ENCODE measurements around the gene GEMIN8.

Gene GEMIN8

DNA sequence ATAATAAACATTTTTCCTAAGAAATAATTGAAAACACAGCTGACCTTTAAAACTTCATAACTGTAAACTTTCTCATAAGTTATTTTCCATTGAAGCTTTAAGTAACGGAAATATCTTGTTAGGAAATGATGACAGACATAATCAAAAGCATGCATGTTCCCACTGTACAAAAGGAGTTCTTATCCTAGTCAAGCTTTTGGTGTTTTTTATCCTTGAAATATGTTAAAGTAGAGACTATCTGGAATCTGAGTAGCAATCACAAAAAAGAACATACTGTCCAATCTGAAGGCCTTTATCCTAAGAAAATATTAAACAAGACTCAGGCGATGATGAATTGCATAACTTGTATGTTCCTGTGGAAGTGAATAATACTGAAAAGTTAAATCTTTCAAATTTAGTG lies 14.4 kb downstream of the GEMIN8 start:
- DNase-seq = no peak

DNA sequence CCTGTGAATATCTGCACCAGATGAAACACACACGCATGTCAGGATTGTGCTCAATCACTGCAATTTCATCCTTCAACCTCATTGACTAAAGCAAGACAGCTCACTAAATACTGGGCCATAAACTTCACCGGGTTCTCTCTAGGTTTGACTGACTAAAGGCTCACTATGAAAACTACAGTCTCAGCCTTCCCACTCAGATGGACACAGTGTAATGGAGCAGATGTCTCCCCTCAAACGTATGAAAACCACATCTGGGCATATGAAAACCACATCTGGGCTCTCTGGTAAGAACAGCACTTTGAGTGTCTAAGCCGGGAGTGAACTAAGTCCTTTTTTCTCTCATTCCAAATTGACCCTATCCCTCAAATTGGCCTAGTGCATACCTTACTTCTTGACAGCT lies 15.2 kb downstream of the GEMIN8 start:
- no peak for DNase-seq

DNA sequence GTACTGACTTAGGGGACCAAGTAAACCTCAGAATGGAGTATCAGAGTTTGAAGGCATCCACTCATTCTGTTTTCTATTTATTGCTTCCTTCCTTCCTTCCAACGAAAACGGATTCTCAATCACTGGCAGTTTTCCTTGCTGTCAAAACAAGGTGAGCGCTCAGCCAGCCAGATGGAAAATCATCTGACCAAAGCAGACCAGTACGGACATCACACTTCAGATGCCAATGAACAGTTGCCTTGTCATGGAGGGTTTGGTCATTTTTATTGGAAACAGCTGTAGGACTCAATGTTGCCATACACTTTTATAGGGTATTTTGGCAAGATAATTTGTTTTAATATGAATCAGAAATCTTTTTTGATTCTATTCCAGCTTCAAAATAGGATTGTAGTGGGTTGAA lies 16.6 kb downstream of the GEMIN8 start:
- DNase-seq = no peak

DNA sequence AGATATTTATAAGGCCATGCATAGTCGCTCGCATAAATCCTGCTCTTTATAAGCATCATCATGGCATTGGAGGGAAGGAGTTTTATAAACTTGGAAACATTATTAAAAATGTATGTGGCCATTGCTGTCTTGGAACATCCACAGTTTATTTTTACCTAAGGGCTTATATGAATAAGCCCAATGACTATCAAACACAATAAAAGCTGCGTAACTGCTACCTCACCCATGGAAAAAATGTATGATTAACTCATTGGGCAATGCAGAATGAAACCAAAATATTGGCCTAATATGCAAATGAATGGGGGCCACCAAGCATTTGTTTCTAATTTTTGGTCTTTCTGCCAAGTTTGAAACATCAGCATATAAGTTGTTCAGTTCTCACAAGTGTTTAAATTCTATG lies 19.1 kb downstream of the GEMIN8 start:
- DNase-seq = no peak

DNA sequence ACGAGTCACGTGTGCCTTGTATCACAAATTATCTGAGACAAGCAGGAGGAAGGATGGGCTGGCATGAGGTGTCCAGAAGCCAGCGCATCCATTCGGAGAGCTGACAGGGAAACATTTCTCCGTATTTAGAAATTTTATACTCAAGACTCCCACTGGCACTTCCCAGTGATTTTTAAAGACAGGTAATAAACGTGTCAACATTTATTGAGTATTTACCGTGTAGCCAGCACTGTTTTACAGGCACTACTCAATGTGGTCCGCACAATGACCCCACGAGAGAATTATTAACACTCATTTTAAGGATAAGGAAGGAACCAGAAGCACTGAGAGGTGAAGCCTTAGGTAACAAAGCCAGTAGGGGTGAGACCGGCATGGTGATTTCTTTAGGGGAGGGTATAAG lies 23.2 kb downstream of the GEMIN8 start:
- no peak for DNase-seq

DNA sequence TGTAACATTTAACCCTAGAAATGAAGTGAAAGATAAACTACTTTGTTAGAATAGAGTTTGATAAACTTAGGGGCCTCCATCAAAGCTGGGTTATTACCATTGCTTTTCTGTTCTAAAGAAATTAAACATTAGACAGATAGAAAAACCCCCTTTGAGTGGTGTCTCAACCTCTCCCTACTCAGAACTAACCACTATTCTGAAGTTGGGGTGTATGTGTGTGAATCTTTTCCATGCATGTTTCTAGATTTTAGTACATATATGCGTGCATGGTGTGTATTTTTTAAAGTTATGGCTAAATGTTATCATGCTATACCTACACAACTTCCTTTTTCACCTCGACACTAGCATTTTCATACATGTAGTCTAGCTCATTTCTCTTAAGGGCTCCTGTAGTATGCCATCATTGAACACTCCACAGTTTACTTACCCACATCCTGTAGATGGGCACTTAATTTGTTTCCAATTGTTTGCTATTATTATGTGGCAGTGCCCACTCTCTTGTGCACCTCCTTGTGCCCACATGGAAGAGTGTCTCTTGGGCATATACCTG lies 25.7 kb downstream of the GEMIN8 start:
- no peak for DNase-seq

DNA sequence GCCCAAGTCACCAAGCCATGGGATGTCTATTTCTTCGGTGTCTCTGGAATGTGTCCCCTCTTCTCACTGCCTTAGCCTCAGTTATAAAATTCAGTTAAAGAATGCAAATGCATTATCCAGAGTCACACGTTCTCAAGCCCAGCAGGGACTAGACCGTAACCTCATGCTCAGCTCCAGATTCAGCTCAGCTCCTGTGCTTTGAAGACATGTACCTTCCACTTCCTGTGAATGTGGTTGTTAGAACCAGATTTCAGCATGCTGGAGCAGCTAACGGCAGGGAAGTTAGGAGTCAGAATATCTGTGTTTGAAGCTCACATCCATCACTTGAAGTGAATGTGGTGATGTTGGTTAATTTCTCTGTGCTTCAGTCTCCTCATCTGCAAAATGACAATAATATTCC lies 26.7 kb downstream of the GEMIN8 start:
- no peak for DNase-seq

DNA sequence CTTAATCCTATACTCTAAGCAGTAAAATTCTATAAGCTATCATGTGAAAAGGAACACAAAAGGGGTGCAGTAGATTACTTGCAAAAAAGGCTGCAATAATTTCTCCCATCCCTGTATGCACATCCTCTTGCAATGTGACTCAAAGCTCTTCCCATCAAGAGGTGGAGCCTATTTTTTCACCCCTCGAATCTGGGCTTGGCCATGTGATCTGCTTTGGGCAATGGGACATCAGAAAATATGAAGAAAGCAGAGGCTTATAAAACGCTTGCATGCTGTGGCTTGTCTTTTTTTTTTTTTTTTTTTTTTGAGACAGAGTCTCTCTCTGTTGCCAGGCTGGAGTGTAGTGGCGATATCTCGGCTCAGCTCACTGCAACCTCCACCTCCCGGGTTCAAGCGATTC lies 33.0 kb downstream of the GEMIN8 start:
- no peak for DNase-seq

DNA sequence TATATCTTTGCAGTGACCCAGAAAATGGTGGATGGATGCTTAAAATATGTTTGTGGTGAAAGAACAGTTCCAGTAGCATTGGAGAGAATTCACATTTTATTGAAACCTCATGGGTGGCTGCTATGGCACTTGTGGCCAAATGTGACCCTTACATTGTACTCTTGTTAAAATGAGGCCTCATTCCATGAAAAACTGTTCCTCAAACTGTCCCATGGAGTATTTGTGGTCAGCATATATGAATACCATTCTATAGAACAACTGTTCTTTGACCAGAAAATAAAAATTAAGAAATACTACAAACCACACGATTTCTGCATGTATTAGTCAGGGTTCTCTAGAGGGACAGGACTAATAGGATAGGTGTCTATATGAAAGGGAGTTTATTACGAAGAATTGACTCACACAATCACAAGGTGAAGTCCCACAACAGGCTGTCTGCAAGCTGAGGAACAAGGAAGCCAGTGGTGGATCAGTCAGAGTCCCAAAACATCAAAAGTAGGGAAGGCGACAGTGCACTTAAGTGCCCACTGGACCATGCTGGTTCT lies 35.1 kb downstream of the GEMIN8 start:
- DNase-seq = no peak

DNA sequence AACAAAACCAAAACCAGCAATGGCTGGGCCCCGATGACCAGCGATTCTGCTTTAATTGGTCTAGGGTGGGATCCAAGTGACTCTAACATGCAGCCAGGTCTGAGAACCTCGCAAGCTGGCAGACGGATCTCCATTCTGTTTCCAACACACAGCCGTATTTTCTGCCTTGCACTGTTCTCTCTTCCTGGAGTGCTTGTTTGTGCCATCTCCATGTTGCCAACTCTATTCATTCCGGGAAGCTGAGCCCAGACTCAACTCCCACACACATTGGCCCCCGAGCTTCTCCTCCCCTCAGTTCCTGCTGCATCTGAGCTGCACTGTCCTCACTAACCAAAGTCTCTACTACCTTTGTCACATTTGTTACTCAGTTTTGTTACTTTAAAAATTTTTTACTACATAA lies 35.6 kb downstream of the GEMIN8 start:
- DNase-seq = no peak

DNA sequence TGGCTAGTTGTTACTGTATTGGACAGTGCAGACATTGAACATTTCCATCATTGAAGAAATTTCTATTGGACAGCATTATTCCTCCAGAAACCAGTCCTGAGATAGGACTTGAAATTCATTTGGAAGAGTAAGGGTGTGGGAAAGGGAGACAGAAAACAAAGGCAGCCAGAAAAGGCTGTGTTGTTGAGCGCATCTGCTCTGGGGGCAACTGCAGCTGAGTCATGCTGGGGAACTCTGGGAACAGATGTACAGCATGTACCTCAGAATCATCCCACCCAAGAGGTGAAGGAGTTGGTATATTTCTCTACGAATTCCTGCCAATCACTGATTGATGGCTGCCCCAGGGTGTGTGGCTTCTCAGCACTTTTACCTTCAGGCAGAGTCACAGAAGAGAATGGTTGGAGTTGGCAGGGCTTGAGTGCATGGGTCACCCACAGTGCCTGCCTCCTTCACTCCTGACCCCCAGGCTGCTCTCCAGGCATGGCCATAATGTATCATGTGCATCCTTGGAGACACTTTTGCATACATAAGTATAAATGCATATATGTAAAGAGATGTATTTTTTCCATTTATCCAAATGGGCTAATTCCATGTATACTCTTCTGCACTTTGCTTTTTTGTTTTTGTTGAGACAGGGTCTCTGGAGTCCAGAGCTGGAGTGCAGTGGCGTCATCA lies 39.4 kb downstream of the GEMIN8 start:
- DNase-seq = no peak

DNA sequence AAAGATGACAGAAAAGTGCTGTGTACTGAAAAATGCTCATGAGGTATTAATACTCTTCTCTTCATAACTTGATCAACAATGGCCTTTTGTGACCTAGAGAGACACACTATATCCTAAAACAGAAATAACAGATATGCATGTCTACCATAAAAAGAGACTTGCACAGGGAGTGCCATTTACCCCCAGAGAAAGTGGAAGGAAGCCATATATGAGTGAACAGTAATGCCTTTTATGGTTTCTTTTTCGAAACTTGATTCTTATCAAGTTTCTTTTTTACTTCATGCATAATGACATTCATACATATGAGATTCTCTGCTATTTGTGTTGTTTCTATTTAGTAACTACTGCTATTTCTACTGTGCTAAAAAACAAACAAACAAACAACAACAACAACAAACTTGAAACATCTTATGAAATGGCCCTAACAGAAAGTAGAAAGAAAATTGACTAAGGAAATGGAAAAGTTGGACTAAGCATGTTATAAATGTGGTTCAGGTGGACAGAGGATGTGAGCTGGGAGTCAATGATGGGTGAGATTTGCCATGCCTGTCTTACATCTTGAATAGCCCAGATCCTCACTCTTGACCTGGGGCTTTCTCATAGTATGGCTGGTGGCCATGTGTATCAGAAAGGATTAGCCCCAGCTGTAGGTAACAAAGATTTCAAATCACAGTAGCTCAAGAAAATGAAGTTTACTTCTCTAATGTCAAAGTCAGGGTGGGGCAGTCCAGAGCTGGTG lies 43.8 kb downstream of the GEMIN8 start:
- no peak for DNase-seq

DNA sequence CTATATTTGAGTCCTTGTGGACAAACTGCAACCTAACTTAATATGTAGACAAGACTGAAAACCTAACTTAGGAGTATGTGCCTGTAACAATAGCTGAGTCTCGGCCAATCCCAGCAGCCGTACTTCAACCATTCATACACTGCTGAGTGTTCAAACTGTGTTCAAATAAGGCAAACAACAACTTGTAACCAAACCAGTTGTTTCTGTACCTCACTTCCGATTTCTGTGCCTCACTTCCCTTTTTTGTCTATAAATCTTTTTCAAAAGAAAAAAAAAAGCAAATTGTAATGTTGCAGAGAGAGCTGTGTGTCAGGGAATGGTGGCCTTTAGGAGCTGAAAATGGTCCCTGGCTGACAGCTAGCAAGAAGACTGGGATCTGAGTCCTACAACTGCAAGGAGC lies 46.0 kb downstream of the GEMIN8 start:
- no peak for DNase-seq

DNA sequence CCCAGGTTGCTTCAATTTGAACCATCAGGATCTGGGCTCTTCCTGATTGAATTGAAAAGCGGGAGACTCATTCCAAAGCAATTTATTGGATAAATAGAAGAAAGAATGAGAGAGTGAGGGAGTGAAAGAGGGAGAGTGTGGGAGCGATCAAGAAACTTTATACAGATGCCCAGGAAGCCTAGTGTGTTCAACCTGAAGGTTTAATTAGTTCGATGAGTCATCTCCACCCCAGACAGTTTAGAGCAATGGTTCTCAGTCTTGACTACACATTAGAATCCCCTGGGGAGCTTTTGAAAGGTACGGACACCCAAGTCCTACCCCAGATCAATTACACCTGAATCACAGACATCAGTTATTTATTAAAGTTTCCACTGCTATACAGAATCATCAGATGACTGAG lies 61.5 kb downstream of the GEMIN8 start:
- DNase-seq = no peak

DNA sequence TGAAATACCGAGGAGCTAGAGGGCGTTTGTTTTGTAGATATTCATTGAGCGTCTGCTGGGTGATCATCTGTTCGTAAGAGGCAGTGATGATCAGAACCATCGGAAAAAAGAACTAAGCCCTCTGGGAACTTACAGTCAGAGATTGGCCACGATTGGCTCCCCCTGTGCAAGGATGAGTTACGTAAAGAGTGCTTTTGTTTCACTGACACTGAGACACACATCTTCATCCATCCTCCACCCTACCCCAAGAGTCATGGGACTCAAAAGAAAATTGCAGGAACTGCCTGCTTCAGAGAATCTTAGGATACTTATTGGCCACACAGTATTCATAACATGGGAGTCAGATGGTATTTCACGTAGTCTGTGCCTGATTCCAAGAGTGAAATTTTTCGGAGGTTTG lies 62.1 kb downstream of the GEMIN8 start:
- DNase-seq = no peak

DNA sequence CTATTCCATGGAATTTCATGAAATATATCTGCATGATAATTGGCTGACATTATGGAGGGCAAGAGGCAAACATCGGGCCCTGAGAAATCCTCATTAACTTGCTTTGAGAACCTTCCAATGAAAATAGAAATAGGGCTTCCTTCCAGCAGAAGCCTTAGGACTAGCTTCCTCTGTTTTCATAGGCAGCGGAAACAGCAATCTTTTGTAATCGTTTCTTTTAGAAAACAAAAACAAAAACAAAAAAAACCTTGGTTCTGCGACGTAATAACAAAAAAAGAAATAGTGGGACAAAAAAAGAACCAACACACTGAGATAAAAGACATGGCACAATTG lies 62.9 kb downstream of the GEMIN8 start:
- no peak for DNase-seq

DNA sequence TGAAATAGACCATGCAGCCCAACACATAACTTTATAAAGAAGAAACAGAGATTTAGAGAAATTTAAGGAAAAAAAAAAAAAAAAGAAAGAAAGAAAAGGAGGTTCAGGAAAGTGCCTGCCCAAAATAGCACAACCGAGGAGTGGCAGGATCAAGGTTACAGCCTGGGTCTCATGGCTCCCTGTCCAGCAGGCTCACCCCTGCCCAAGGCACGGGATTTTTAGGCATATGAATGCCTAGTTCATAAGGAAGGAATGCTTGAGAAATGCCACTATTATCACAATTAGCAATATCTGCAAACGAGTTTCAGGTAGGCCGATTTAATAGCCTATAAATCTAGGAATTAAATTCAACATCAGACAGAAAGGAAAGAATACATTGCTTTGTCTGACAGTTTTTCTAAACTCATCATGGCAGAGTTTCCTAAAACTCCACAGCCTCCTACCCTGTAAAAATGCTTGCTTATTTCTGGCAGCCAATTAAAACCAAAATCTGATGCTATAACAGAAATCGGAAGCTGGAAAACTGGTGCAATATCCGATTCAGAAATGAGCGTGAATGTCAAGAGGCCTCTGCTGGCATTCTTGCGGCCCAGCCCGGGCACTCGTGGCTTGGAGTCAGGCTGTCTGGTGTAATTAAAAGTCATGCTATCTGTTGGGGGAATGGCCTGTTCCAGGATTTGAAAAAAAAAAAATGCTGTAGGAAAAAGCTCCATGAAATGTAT lies 63.5 kb downstream of the GEMIN8 start:
- no peak for DNase-seq

DNA sequence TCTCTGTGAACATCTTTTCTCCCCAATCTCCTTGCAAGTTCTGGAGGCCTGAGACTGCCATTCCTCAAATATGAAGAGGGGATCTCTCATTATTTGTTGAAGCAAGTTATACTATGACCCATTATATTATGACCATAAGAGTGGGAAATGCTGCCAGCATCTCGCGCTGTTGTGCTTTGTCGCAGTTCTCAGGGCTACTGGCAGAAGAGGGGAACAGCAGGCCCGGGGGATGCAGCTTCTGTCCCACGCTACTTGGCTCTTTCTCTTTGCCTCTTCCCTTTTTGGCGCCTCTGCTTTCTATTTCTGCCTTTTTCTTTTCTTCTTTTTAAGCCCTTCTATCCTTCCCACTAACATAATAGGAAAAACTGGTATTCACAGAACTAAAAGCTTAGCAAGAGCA lies 64.2 kb downstream of the GEMIN8 start:
- DNase-seq = no peak

DNA sequence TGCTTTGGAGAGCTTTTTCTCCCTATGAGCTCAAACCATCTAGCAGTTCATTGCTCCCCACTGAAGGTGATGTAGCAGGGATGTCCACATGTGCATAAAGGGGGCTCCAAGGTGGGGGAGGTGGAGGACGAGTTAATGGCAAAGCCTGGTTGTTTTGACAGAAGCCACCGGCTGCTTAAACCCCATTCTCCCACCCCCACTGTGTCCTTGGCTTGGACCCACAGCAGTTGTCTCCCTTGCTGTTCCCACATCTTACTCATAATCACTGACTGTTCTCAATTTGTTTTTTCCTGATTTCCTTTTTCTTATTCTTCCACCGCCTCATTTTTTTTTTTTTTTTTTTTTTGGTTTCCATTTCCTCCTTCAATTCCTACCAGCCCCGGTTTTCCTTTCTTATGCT lies 72.7 kb downstream of the GEMIN8 start:
- DNase-seq = no peak

Measured in stimulated activated CD4-positive, alpha-beta T cell treated with anti-CD3 and anti-CD28 coated beads, Interleukin-15, amount 100 ng/mL, for 24 hours (primary cell).